GM12878 (cell line): Measurements from ENCODE around the gene APOE. TPM values are rescaled to one million over a fixed set of nuclear protein-coding genes. Genes with fewer than 3 reads are reported as not detected.

ENCODE experiments used
- ATAC-seq: fragments of 200-7000 bp; cut with Tn5 transposase; 3 replicates; pipeline ENCODE4 v1.9.1; 2020; ENCODE audit warnings: mild to moderate bottlenecking, moderate library complexity
- BruUV-seq: library from RNA; stranded (reverse); fragments of 400-500 nt; replicated peaks from 2 replicates; lab custom pipeline; 2021; lab: Mats Ljungman, UMichigan
- CTCF ChIA-PET: fragments of 300-600 bp; sonication (Branson Sonifier 250); formaldehyde crosslinking; extraction: SDS; loops from one replicate; lab custom pipeline; 2021; ENCODE audit warnings: inconsistent platforms; lab: Yijun Ruan, JAX
- POLR2A ChIA-PET: fragments of 350-600 bp; formaldehyde crosslinking; extraction: SDS; loops from one replicate; lab custom pipeline; 2021; ENCODE audit warnings: inconsistent platforms; lab: Charles Lee
- RAD21 ChIA-PET: fragments of 300-600 bp; sonication (Branson Sonifier 250); formaldehyde crosslinking; loops from one replicate; lab custom pipeline; 2023; ENCODE audit warnings: antibody characterized with exemption; ENCODE audit not compliant: unreplicated experiment; lab: Charles Lee
- SMC1A ChIA-PET: fragments of 300-600 bp; sonication (Branson Sonifier 250); formaldehyde crosslinking; loops from one replicate; lab custom pipeline; 2023; ENCODE audit not compliant: unreplicated experiment, uncharacterized antibody; lab: Charles Lee
- DNase-seq: peaks from one replicate; pipeline ENCODE4 v3.0.0-alpha.2; 2011; ENCODE audit warnings: low read depth, low spot score
- FAIRE-seq: peaks from 3 replicates; lab custom pipeline; 2011; peaks lifted over from hg19 to GRCh38; lab: Jason Lieb, UNC
- H2AFZ ChIP-seq: 2 replicates; pipeline ENCODE4 v1.6.0; 2011; ENCODE audit warnings: low read depth, low read length, control low read depth; ENCODE audit not compliant: control insufficient read depth
- H3K27ac ChIP-seq: 2 replicates; pipeline ENCODE4 v1.5.1; 2011; ENCODE audit warnings: control low read depth; ENCODE audit not compliant: control insufficient read depth, insufficient read depth
- H3K27me3 ChIP-seq, 2 experiments: replicated peaks in 1 of 2; 2 replicates each; pipeline versions ENCODE4 v1.6.0 to v1.6.1; 2011; ENCODE audit warnings: low read length in 1 of 2; ENCODE audit not compliant: control insufficient read depth in 2 of 2, insufficient read depth in 2 of 2
- H3K36me3 ChIP-seq, 2 experiments: 2 replicates each; pipeline ENCODE4 v1.5.1; 2011; ENCODE audit warnings: low read length in 1 of 2; ENCODE audit not compliant: control insufficient read depth in 2 of 2, insufficient read depth in 2 of 2
- H3K4me1 ChIP-seq: 2 replicates; pipeline ENCODE4 v1.6.1; 2011; ENCODE audit warnings: mild to moderate bottlenecking, low read length, moderate library complexity, mixed read lengths; ENCODE audit not compliant: control insufficient read depth, insufficient read depth
- H3K4me2 ChIP-seq: 2 replicates; pipeline ENCODE4 v1.6.0; 2011; ENCODE audit warnings: control low read depth; ENCODE audit not compliant: control insufficient read depth, insufficient read depth
- H3K4me3 ChIP-seq: fragments of 200-600 bp; sonication (generic); 2 replicates; pipeline ENCODE4 v1.5.1; 2016
- H3K79me2 ChIP-seq: 2 replicates; pipeline ENCODE4 v1.6.0; 2011; ENCODE audit warnings: low read length; ENCODE audit not compliant: control insufficient read depth, insufficient read depth
- H3K9ac ChIP-seq: 2 replicates; pipeline ENCODE4 v1.8.0; 2011; ENCODE audit warnings: low read length, control low read depth, mixed read lengths; ENCODE audit not compliant: control insufficient read depth, insufficient read depth
- H3K9me3 ChIP-seq: replicated peaks from 3 replicates; pipeline ENCODE4 v1.5.1; 2011; ENCODE audit warnings: mild to moderate bottlenecking, low read length; ENCODE audit not compliant: control insufficient read depth, insufficient read depth
- H4K20me1 ChIP-seq: 2 replicates; pipeline ENCODE4 v1.6.0; 2011; ENCODE audit not compliant: control insufficient read depth, insufficient read depth
- BHLHE40 ChIP-seq, 2 experiments: fragments of 450-650 bp in 1 of 2; IDR thresholded peaks; 2 replicates each; pipeline ENCODE4 v1.6.1; 2011 to 2017; ENCODE audit warnings: low read depth in 2 of 2, borderline replicate concordance in 1 of 2, improper control_type of control experiment in 1 of 2, low read length in 1 of 2, mild to moderate bottlenecking in 1 of 2
- CBFB ChIP-seq: IDR thresholded peaks from 2 replicates; pipeline ENCODE4 v1.6.1; 2016; ENCODE audit warnings: antibody characterized with exemption, low read depth
- KLF5 ChIP-seq: fragments of 450-650 bp; IDR thresholded peaks from 2 replicates; pipeline ENCODE4 v1.6.1; 2014; ENCODE audit warnings: mild to moderate bottlenecking; ENCODE audit not compliant: partially characterized antibody
- TCF3 ChIP-seq: IDR thresholded peaks from 2 replicates; pipeline ENCODE4 v1.6.1; 2012; ENCODE audit warnings: low read depth, mild to moderate bottlenecking, low read length, borderline replicate concordance; ENCODE audit not compliant: insufficient read depth
- WGBS: methylation state at CpG from one replicate; pipeline ENCODE4 v1.1.6; 2016; ENCODE audit warnings: low lambda C conversion rate; ENCODE audit not compliant: insufficient replicate concordance, insufficient coverage; ENCODE audit errors: missing lambda C conversion rate; 5-methylcytosine and 5-hydroxymethylcytosine counted together
- in situ Hi-C: fragments of 300-500 bp; cut with MboI; formaldehyde crosslinking; loops from 9 replicates; pipeline ENCODE4 v1.14.3; 2018; ENCODE audit warnings: mixed read lengths
- intact Hi-C: fragments of 100-400 bp; cut with micrococcal nuclease; formaldehyde crosslinking; loops from one replicate; pipeline ENCODE4 v1.14.2; 2022; ENCODE audit not compliant: unreplicated experiment
- polyA plus RNA-seq, 11 experiments: library from polyadenylated mRNA; depleted of rRNA in 4 of 11; unstranded in 6 of 11; stranded (reverse) in 5 of 11; fragments of >200 nt; fragmentation: Nextera tagmentation in 4 of 11; fragmentation: Illumina TruSeq in 1 of 11; extraction: Ambion mirVana in 4 of 11; extraction: Trizol in 1 of 11; gene quantifications; 1 replicate in 1 of 11; 2 replicates in 10 of 11; pipeline versions ENCODE4 v1.2.1 to v1.2.3, GENCODE V29; 2011 to 2016; ENCODE audit warnings: inconsistent platforms in 2 of 11, missing spikeins in 2 of 11, low read depth in 1 of 11
- total RNA-seq, 4 experiments: library from RNA; depleted of rRNA in 3 of 4; stranded (reverse); fragments of >200 nt in 3 of 4; fragmentation: Illumina TruSeq in 1 of 4; extraction: Trizol in 1 of 4; gene quantifications; 2 replicates each; pipeline versions ENCODE4 v1.2.1 to v1.2.3, GENCODE V29; 2013 to 2021
- TF ChIP-seq, protein P1 (sequence below): fragments of 450-650 bp; IDR thresholded peaks from 2 replicates; pipeline ENCODE4 v1.6.1; 2016; ENCODE audit warnings: mild to moderate bottlenecking

The APOE gene
- total and polyA plus RNA-seq, 10 of the 15 experiments (the other 5 are each of a cell fraction or from before 2014, with no cell fraction given): 0.22 to 3.7 (median 0.44) TPM; not detected in 4

DNA sequence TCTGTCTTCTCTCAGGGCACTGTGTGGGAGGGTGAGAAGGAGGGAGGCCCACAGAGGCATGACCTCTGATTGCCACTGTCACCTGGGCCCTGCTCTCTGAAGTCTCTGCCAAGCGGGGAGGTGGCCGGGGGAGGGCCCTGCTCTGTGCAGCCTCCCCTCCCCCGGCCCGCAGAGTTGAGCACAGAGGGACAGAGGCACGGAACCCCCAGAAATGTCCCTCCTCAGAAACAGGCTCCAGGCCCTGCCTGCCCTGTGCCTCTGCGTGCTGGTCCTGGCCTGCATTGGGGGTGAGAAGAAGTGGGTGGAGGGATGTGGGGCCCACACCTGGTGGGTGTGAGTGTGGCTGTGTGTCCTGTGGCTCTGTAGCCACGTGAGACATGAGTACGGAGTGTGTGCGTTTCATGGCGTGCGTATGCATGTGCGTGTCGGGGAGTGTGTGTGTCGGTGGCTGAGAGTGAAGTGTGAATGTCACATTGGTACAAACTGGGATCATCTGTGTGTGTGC lies 36.5 kb downstream of the APOE start, which contains the start of gene APOC4:
Gene APOC4, plus strand, starts transcription at position 171 of the 505 bp plus-strand sequence. Its CDS starts 41 bp downstream, at position 212.
- ATAC-seq: no peak
- intact Hi-C loops: no loop called here
- H3K9ac ChIP-seq: no peak within 1 kb of the TSS
- no peaks in the 10 kb centered on the region for H4K20me1 ChIP-seq
- H3K36me3 ChIP-seq: no peaks in the 10 kb centered on the region
- ChIA-PET CTCF (no interaction called here), POLR2A (no interaction called here), RAD21 (no interaction called here), SMC1A (no interaction called here)
- no peaks in the 10 kb centered on the region for H3K27me3 ChIP-seq
- no peak within 1 kb of the TSS for H3K4me3 ChIP-seq
- no peak within 1 kb of the TSS for H2AFZ ChIP-seq
- H3K79me2 ChIP-seq: no peaks in the 10 kb centered on the region
- FAIRE-seq: no peak
- in situ Hi-C loops: no loop called here
- no peak within 1 kb of the TSS for H3K27ac ChIP-seq
- BruUV-seq: no TSS peak
- no peak for DNase-seq
- TF ChIP-seq KLF5: no peak
- peak; percentile 53; the same call in 1 of the 2 replicates for TF ChIP-seq TCF3
- TF ChIP-seq, protein P1, sequence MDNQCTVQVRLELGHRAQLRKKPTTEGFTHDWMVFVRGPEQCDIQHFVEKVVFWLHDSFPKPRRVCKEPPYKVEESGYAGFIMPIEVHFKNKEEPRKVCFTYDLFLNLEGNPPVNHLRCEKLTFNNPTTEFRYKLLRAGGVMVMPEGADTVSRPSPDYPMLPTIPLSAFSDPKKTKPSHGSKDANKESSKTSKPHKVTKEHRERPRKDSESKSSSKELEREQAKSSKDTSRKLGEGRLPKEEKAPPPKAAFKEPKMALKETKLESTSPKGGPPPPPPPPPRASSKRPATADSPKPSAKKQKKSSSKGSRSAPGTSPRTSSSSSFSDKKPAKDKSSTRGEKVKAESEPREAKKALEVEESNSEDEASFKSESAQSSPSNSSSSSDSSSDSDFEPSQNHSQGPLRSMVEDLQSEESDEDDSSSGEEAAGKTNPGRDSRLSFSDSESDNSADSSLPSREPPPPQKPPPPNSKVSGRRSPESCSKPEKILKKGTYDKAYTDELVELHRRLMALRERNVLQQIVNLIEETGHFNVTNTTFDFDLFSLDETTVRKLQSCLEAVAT: peak; percentile 78
- TF ChIP-seq CBFB: no peak
- peak in 1 of 2 experiments; percentile 23; a peak in 1 of 4 replicates for TF ChIP-seq BHLHE40 (IDR thresholded peaks at IDR 0.05; ENCODE audit: borderline replicate concordance in 1 of 2, low read depth in 2 of 2, low read length in 1 of 2)
- H3K9me3 ChIP-seq: no peaks in the 10 kb centered on the region
- WGBS: 92% methylated on average over 14 of the region's 14 CpGs
- no peak within 1 kb of the TSS for H3K4me2 ChIP-seq
- peaks cover 19% of the 10 kb centered on the region for H3K4me1 ChIP-seq
